AG09319 (cell line): Measurements from ENCODE around the gene MAOA.
"Not testable (repeated sequence)": the region's sequence is repeated elsewhere in the genome, so short reads cannot be mapped to it uniquely, and the experiment has no call there.

Experiments
- DNase-seq: peaks from one replicate; pipeline ENCODE4 v3.0.0-alpha.2; 2010; ENCODE audit warnings: low read depth; ENCODE audit errors: extremely low read depth
- TF ChIP-seq, protein P1 (sequence below): IDR thresholded peaks from 2 replicates; pipeline ENCODE4 v1.5.1; 2011; ENCODE audit warnings: low read depth, mild to moderate bottlenecking, inconsistent platforms, low read length, moderate library complexity

The MAOA gene

DNA sequence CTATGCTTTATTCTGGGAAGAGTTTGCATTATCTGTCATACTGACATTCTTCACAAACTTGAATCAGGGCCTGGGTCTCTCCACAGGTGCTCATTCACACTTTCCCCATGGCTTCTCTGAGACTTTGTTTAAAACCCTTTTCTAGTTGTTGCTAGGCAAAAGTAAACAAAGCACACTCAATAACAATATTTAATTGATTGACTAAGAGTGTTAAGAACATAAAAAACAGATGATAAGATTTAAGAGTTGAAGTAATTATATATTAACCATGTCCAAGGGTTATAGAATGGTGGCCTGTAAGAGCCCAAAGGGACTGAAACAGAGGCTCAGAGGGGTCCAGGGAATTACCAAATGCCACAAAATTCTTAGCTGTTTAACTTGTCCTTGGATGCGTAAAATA is 7.1 kb downstream of the MAOA start:
- no peak for DNase-seq
- TF ChIP-seq, protein P1, sequence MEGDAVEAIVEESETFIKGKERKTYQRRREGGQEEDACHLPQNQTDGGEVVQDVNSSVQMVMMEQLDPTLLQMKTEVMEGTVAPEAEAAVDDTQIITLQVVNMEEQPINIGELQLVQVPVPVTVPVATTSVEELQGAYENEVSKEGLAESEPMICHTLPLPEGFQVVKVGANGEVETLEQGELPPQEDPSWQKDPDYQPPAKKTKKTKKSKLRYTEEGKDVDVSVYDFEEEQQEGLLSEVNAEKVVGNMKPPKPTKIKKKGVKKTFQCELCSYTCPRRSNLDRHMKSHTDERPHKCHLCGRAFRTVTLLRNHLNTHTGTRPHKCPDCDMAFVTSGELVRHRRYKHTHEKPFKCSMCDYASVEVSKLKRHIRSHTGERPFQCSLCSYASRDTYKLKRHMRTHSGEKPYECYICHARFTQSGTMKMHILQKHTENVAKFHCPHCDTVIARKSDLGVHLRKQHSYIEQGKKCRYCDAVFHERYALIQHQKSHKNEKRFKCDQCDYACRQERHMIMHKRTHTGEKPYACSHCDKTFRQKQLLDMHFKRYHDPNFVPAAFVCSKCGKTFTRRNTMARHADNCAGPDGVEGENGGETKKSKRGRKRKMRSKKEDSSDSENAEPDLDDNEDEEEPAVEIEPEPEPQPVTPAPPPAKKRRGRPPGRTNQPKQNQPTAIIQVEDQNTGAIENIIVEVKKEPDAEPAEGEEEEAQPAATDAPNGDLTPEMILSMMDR: no peak

DNA sequence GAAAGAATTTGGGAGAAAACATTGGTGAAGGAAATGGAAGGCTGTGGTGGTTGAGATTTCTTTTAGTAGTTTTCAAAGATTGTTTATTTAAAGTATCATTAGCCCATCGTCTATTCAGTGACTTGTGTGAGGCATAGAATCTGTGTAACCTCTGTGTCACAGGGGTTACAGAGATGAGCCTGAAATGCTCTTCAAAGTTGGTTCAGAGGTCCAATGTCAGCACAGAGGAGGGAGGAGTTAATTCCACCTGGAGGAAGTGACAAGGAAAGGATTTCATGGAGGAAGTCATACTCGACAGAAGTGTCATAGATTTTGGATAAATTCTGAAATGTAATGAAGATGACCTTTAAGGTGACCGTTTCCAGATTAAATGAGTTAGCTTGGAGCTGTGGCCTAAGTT is 8.2 kb downstream of the MAOA start:
- TF ChIP-seq, protein P1: no peak
- DNase-seq: no peak

- TF ChIP-seq, protein P1: no peak
- no peak for DNase-seq
These were observed 8.6 kb downstream of the MAOA start for GRCh38 chrX:43664708-43665107.

DNA sequence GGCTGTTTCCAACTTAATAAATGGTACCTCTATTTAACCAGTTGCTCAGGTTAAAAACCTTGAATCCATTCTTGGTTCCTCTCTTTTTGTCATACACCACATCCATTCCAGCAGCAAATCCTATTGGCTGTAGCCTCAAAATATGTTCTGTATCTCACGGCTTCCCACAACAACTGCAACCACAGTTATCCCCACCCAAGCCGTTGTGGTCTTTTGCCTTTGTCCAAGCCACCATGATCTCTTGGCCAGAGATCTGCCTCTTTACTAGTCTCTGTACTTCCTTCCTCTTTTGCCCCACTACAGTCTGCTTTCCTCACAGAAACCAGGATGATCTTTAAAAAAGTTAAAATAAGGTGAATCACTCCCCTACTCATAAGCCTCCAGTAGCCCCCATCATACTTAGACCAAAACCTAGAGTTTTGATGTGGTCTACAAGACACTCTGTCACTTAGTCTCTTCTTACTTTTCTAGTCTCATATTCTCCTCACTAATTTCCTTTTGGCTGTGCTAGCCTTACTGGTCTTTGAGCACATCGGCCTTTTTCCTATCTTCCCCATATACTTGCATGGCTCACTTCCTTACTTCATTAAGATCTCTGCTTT is 10.3 kb downstream of the MAOA start:
- TF ChIP-seq, protein P1: no peak
- no peak for DNase-seq

- DNase-seq: not testable (repeated sequence)
These were observed 20.0 kb downstream of the MAOA start for GRCh38 chrX:43675965-43676628.

DNA sequence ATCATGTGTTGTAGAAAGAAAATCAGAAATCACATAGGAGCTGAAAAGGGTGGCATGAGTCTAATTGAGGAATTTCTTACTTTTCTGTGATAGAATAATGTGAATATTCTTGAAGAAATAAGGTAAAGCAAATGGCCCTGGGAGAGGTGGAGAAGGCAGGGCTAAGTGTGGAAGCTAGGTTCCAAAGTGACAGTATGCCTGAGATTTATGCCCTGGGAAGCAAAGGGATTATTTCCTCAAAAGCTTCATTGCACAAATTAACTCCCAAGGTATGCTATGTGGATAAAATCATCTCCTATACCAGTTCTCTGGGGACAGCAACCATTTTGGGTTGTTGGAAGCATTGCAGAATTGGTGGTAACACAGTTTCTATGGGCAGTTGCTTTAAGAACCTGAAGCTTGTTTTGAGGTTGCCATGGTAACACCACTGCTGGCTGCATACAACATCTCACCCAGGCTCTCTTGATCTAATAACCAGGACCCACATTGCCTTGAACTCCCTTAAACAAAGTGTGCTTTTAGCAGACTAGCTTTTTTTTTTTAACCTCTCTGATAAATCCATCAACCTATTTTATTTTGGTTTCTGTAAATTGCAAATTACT is 21.0 kb downstream of the MAOA start:
- DNase-seq: no peak
- TF ChIP-seq, protein P1: no peak

DNA sequence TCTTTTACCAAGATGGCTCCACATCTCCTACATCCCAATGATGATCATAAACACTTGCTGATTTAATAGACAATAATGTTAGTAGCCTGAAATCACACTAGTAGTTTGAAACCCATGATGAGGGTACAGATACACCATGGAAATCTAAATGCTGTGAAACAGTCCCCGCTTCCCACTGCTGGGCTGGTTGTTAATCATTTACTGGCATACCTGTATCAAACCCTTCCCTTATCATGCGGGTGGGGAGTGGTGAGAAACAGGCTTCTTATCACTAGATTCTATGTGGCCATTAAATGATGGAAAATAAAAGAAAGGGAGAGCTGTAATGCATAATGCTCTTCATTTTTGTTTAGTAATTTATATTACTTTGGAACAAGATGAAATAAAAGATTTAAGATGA is 21.9 kb downstream of the MAOA start:
- no peak for DNase-seq
- TF ChIP-seq, protein P1: no peak
